ENCODE data around the gene LPCAT4. TPM values are rescaled to one million over a fixed set of nuclear protein-coding genes. Genes with fewer than 3 reads are reported as not detected.
"Not testable (repeated sequence)": the region's sequence is repeated elsewhere in the genome, so short reads cannot be mapped to it uniquely, and the experiment has no call there.

Gene LPCAT4
- total RNA-seq, 1 donor from 2014 or later: 33.2 TPM

GRCh38 chr15:34358948-34359347 lies 8.0 kb downstream of the LPCAT4 start:
- no peak for TF ChIP-seq CTCF (conservative IDR thresholded peaks at IDR 0.05; ENCODE audit: low read depth, low read length)
- no peak overlapping the region for H3K4me3 ChIP-seq (ENCODE audit: low read depth, low read length)
- DNase-seq (ENCODE audit: low read depth): no peak

GRCh38 chr15:34358367-34358766 lies 8.6 kb downstream of the LPCAT4 start:
- no peak for DNase-seq (ENCODE audit: low read depth)
- H3K4me3 ChIP-seq (ENCODE audit: low read depth, low read length): no peak overlapping the region
- TF ChIP-seq CTCF (conservative IDR thresholded peaks at IDR 0.05; ENCODE audit: low read depth, low read length): peak; percentile 29

- no peak for TF ChIP-seq CTCF (conservative IDR thresholded peaks at IDR 0.05; ENCODE audit: low read depth, low read length)
- no peak for DNase-seq (ENCODE audit: low read depth)
- H3K4me3 ChIP-seq (ENCODE audit: low read depth, low read length): no peak overlapping the region
Measured at GRCh38 chr15:34357653-34358052, 9.3 kb downstream of the LPCAT4 start.

- no peak for DNase-seq (ENCODE audit: low read depth)
- no peak overlapping the region for H3K4me3 ChIP-seq (ENCODE audit: low read depth, low read length)
- TF ChIP-seq CTCF (conservative IDR thresholded peaks at IDR 0.05; ENCODE audit: low read depth, low read length): no peak
Measured at GRCh38 chr15:34355241-34355640, 11.8 kb downstream of the LPCAT4 start.

GRCh38 chr15:34354286-34354685 lies 12.7 kb downstream of the LPCAT4 start:
- no peak overlapping the region for H3K4me3 ChIP-seq (ENCODE audit: low read depth, low read length)
- TF ChIP-seq CTCF (conservative IDR thresholded peaks at IDR 0.05; ENCODE audit: low read depth, low read length): no peak
- DNase-seq (ENCODE audit: low read depth): no peak

GRCh38 chr15:34353627-34354026 lies 13.4 kb downstream of the LPCAT4 start:
- no peak overlapping the region for H3K4me3 ChIP-seq (ENCODE audit: low read depth, low read length)
- DNase-seq (ENCODE audit: low read depth): no peak
- TF ChIP-seq CTCF (conservative IDR thresholded peaks at IDR 0.05; ENCODE audit: low read depth, low read length): no peak

GRCh38 chr15:34352996-34353395 lies 14.0 kb downstream of the LPCAT4 start:
- DNase-seq (ENCODE audit: low read depth); H3K4me3 ChIP-seq (ENCODE audit: low read depth, low read length): not testable (repeated sequence)

GRCh38 chr15:34349769-34350168 lies 17.2 kb downstream of the LPCAT4 start:
- H3K4me3 ChIP-seq (ENCODE audit: low read depth, low read length): no peak overlapping the region
- DNase-seq (ENCODE audit: low read depth): no peak
- no peak for TF ChIP-seq CTCF (conservative IDR thresholded peaks at IDR 0.05; ENCODE audit: low read depth, low read length)
